H9 (cell line): Measurements from ENCODE around the gene HOXA9. TPM values are rescaled to one million over a fixed set of nuclear protein-coding genes. Genes with fewer than 3 reads are reported as not detected.

Experiments used
- DNase-seq: peaks from one replicate; pipeline ENCODE4 v3.0.0-alpha.2; 2017
- H2AFZ ChIP-seq: one replicate; pipeline ENCODE4 v1.6.1; 2013; ENCODE audit warnings: mild to moderate bottlenecking, low read length, control low read depth, moderate library complexity
- H2AK5ac ChIP-seq: 2 replicates; pipeline ENCODE4 v1.6.1; 2013; ENCODE audit warnings: low read length, control low read depth, mixed read lengths; ENCODE audit not compliant: insufficient read length
- H2BK120ac ChIP-seq: one replicate; pipeline ENCODE4 v1.6.1; 2013; ENCODE audit warnings: low read depth, mild to moderate bottlenecking, low read length, control low read depth, inconsistent platforms; ENCODE audit not compliant: poor library complexity, severe bottlenecking
- H2BK12ac ChIP-seq: 2 replicates; pipeline ENCODE4 v1.6.1; 2013; ENCODE audit warnings: low read length, control low read depth, mixed read lengths, low read depth; ENCODE audit not compliant: insufficient read length
- H2BK15ac ChIP-seq: 2 replicates; pipeline ENCODE4 v1.6.1; 2013; ENCODE audit warnings: low read depth, low read length, control low read depth
- H2BK20ac ChIP-seq: one replicate; pipeline ENCODE4 v1.6.1; 2013; ENCODE audit warnings: low read depth, mild to moderate bottlenecking, low read length, control low read depth, inconsistent platforms; ENCODE audit not compliant: poor library complexity, severe bottlenecking
- H2BK5ac ChIP-seq: 2 replicates; pipeline ENCODE4 v1.6.1; 2013; ENCODE audit warnings: low read length, control low read depth, mixed read lengths; ENCODE audit not compliant: insufficient read length
- H3K14ac ChIP-seq: 2 replicates; pipeline ENCODE4 v1.6.1; 2013; ENCODE audit warnings: low read length, control low read depth; ENCODE audit not compliant: insufficient read depth
- H3K18ac ChIP-seq: 2 replicates; pipeline ENCODE4 v1.6.1; 2013; ENCODE audit warnings: low read depth, mild to moderate bottlenecking, mixed read lengths, low read length, control low read depth; ENCODE audit not compliant: insufficient read length
- H3K23ac ChIP-seq: 2 replicates; pipeline ENCODE4 v1.6.1; 2013; ENCODE audit warnings: low read length, control low read depth, mixed read lengths, low read depth; ENCODE audit not compliant: insufficient read length
- H3K23me2 ChIP-seq: 2 replicates; pipeline ENCODE4 v1.6.1; 2013; ENCODE audit warnings: low read depth, mild to moderate bottlenecking, mixed read lengths, low read length, control low read depth; ENCODE audit not compliant: insufficient read length, poor library complexity, severe bottlenecking
- H3K27ac ChIP-seq: 2 replicates; pipeline ENCODE4 v1.5.1; 2013; ENCODE audit warnings: low read length, control low read depth, mixed read lengths, low read depth; ENCODE audit not compliant: insufficient read length
- H3K27me3 ChIP-seq: 2 replicates; pipeline ENCODE4 v1.6.1; 2013; ENCODE audit warnings: low read length, control low read depth, inconsistent platforms; ENCODE audit not compliant: insufficient read depth
- H3K4ac ChIP-seq: 2 replicates; pipeline ENCODE4 v1.6.1; 2013; ENCODE audit warnings: low read depth, mild to moderate bottlenecking, control low read depth, inconsistent platforms, low read length, moderate library complexity
- H3K4me1 ChIP-seq: 2 replicates; pipeline ENCODE4 v1.6.1; 2013; ENCODE audit warnings: low read length, control low read depth, inconsistent platforms; ENCODE audit not compliant: insufficient read depth
- H3K4me2 ChIP-seq: 2 replicates; pipeline ENCODE4 v1.6.1; 2013; ENCODE audit warnings: low read length, control low read depth, mixed read lengths; ENCODE audit not compliant: insufficient read length, insufficient read depth
- H3K56ac ChIP-seq: 2 replicates; pipeline ENCODE4 v1.6.1; 2013; ENCODE audit warnings: low read depth, mild to moderate bottlenecking, mixed read lengths, low read length, control low read depth; ENCODE audit not compliant: insufficient read length
- H3K79me1 ChIP-seq: 2 replicates; pipeline ENCODE4 v1.6.1; 2013; ENCODE audit warnings: low read depth, mild to moderate bottlenecking, moderate library complexity, low read length, control low read depth, inconsistent platforms; ENCODE audit not compliant: insufficient read depth, poor library complexity, severe bottlenecking
- H3K79me2 ChIP-seq: 2 replicates; pipeline ENCODE4 v1.6.1; 2013; ENCODE audit warnings: low read length, control low read depth, inconsistent platforms; ENCODE audit not compliant: insufficient read depth
- H3K9ac ChIP-seq: 2 replicates; pipeline ENCODE4 v1.6.1; 2013; ENCODE audit warnings: low read length, control low read depth, mixed read lengths; ENCODE audit not compliant: insufficient read length; ENCODE audit errors: extremely low read depth
- H3K9me3 ChIP-seq: one replicate; pipeline ENCODE4 v1.6.1; 2013; ENCODE audit warnings: low read depth, low read length, inconsistent platforms; ENCODE audit not compliant: control insufficient read depth
- H3T11ph ChIP-seq: one replicate; pipeline ENCODE4 v1.6.1; 2013; ENCODE audit warnings: mild to moderate bottlenecking, low read length, control low read depth, inconsistent platforms
- H4K20me1 ChIP-seq: one replicate; pipeline ENCODE4 v1.6.1; 2013; ENCODE audit not compliant: control insufficient read depth, insufficient read length, insufficient read depth
- H4K5ac ChIP-seq: 2 replicates; pipeline ENCODE4 v1.6.1; 2013; ENCODE audit warnings: low read depth, mild to moderate bottlenecking, mixed read lengths, low read length, control low read depth; ENCODE audit not compliant: insufficient read length
- H4K8ac ChIP-seq: replicated peaks from 2 replicates; pipeline ENCODE4 v1.6.1; 2013; ENCODE audit warnings: low read length, control low read depth, mixed read lengths, low read depth; ENCODE audit not compliant: insufficient read length
- H4K91ac ChIP-seq: 2 replicates; pipeline ENCODE4 v1.6.1; 2013; ENCODE audit warnings: low read depth, mild to moderate bottlenecking, moderate library complexity, mixed read lengths, low read length, control low read depth; ENCODE audit not compliant: insufficient read length
- H3K27ac Mint-ChIP-seq, 3 experiments: 2 replicates in 2 of 3; 3 replicates in 1 of 3; pipeline ENCODE4 v1.8.0; 2020 to 2021; ENCODE audit warnings: mixed read lengths in 3 of 3, mild to moderate bottlenecking in 1 of 3, moderate library complexity in 1 of 3
- H3K27me3 Mint-ChIP-seq: 2 replicates; pipeline ENCODE4 v1.8.0; 2021; ENCODE audit warnings: low read depth, mild to moderate bottlenecking, moderate library complexity, mixed read lengths
- H3K36me3 Mint-ChIP-seq, 3 experiments: 2 replicates in 2 of 3; 3 replicates in 1 of 3; pipeline ENCODE4 v1.8.0; 2020 to 2021; ENCODE audit warnings: low read depth in 3 of 3, mixed read lengths in 3 of 3; ENCODE audit not compliant: insufficient read depth in 1 of 3
- H3K4me1 Mint-ChIP-seq, 2 experiments: 2 replicates each; pipeline ENCODE4 v1.8.0; 2020; ENCODE audit warnings: mixed read lengths in 2 of 2
- H3K4me3 Mint-ChIP-seq, 2 experiments: 2 replicates in 1 of 2; 3 replicates in 1 of 2; pipeline ENCODE4 v1.8.0; 2020 to 2021; ENCODE audit warnings: mild to moderate bottlenecking in 2 of 2, mixed read lengths in 2 of 2, moderate library complexity in 1 of 2
- H3K9me3 Mint-ChIP-seq, 2 experiments: 2 replicates in 1 of 2; 3 replicates in 1 of 2; pipeline ENCODE4 v1.8.0; 2020; ENCODE audit warnings: mild to moderate bottlenecking in 2 of 2, mixed read lengths in 2 of 2, moderate library complexity in 1 of 2
- CTCF ChIP-seq: fragments of 200-600 bp; sonication (generic); conservative IDR thresholded peaks from 3 replicates; pipeline ENCODE4 v1.8.0; 2021; ENCODE audit warnings: antibody characterized with exemption, mild to moderate bottlenecking
- WGBS: extraction: QIAGEN DNeasy Blood & Tissue Kit; methylation state at CpG from one replicate; pipeline ENCODE4 v1.1.7; 2013; ENCODE audit warnings: missing lambda C conversion rate, low lambda C conversion rate, mixed read lengths; ENCODE audit not compliant: insufficient read length; ENCODE audit errors: extremely low coverage; 5-methylcytosine and 5-hydroxymethylcytosine counted together
- total RNA-seq: library from RNA; stranded (reverse); gene quantifications from 2 replicates; pipeline ENCODE4 v1.2.1, GENCODE V29; 2021

The HOXA9 gene
- total RNA-seq, 1 experiment from 2014 or later = not detected

GRCh38 chr7:27214239-27214950, 49.1 kb upstream of the HOXA9 start:
- H3K27ac Mint-ChIP-seq = no peak overlapping the region
- Histone ChIP-seq H3K23ac (no peak overlapping the region), H4K8ac (no peak overlapping the region), H3K18ac (no peak overlapping the region), H3T11ph (no peak overlapping the region), H4K5ac (no peak overlapping the region), H3K14ac (no peak overlapping the region), H3K4ac (no peak overlapping the region), H3K9ac (no peak overlapping the region), H3K79me1 (no peaks in the 10 kb centered on the region), H3K9me3 (no peaks in the 10 kb centered on the region), H3K4me2 (no peak overlapping the region), H2BK12ac (no peak overlapping the region), H3K23me2 (peaks cover 8% of the 10 kb centered on the region), H2BK20ac (no peak overlapping the region), H3K27ac (no peak overlapping the region), H2AFZ (no peak overlapping the region), H3K79me2 (no peaks in the 10 kb centered on the region), H4K20me1 (no peaks in the 10 kb centered on the region), H3K4me1 (no peaks in the 10 kb centered on the region), H2BK5ac (no peak overlapping the region), H3K27me3 (peaks cover 87% of the 10 kb centered on the region), H4K91ac (no peak overlapping the region), H3K56ac (no peak overlapping the region), H2BK120ac (no peak overlapping the region), H2AK5ac (no peak overlapping the region), H2BK15ac (no peak overlapping the region)
- WGBS = no CpG with 5 or more reads among the region's 8 CpGs
- peaks cover 100% of the 10 kb centered on the region for H3K27me3 Mint-ChIP-seq
- H3K36me3 Mint-ChIP-seq = no peaks in the 10 kb centered on the region
- peak overlapping the region; percentile 35 to 67; a peak in 4 of 5 replicates for H3K4me3 Mint-ChIP-seq
- peaks cover 0 to 3% of the 10 kb centered on the region in 2 experiments; a peak in 2 of 5 replicates for H3K9me3 Mint-ChIP-seq
- peaks cover 16 to 29% of the 10 kb centered on the region in 2 experiments for H3K4me1 Mint-ChIP-seq
- DNase-seq = no peak
- TF ChIP-seq CTCF = no peak
